Spleen (tissue), 11 donors: Measurements from ENCODE around the gene CARHSP1. TPM values are rescaled to one million over a fixed set of nuclear protein-coding genes. Genes with fewer than 3 reads are reported as not detected.

Experiments used
- DNase-seq: peaks from one replicate; pipeline ENCODE4 v3.0.0-alpha.2; 2020
- H3K27ac ChIP-seq, 8 donors: fragments of 200-600 bp; sonication (generic) in 7 of 8; 1 replicate in 4 of 8; 2 replicates in 4 of 8; pipeline versions ENCODE4 v1.5.0 to v1.8.0; 2016 to 2021; ENCODE audit warnings: inconsistent platforms in 4 of 8, mild to moderate bottlenecking in 4 of 8, moderate library complexity in 1 of 8
- H3K27me3 ChIP-seq, 7 donors: fragments of 200-600 bp; sonication (generic) in 6 of 7; replicated peaks in 1 of 7; 1 replicate in 4 of 7; 2 replicates in 3 of 7; pipeline versions ENCODE4 v1.5.0 to v1.8.0; 2016 to 2021; ENCODE audit warnings: inconsistent platforms in 3 of 7, mild to moderate bottlenecking in 1 of 7
- H3K36me3 ChIP-seq, 6 donors: fragments of 200-600 bp; sonication (generic) in 5 of 6; 1 replicate in 4 of 6; 2 replicates in 2 of 6; pipeline versions ENCODE4 v1.5.0 to v1.8.0; 2016 to 2021; ENCODE audit warnings: inconsistent platforms in 2 of 6
- H3K4me1 ChIP-seq, 6 donors: fragments of 200-600 bp; sonication (generic) in 5 of 6; 1 replicate in 3 of 6; 2 replicates in 3 of 6; pipeline versions ENCODE4 v1.5.0 to v1.8.0; 2016 to 2021; ENCODE audit warnings: inconsistent platforms in 3 of 6
- H3K4me3 ChIP-seq, 8 donors: fragments of 200-600 bp; sonication (generic) in 7 of 8; 1 replicate in 4 of 8; 2 replicates in 4 of 8; pipeline versions ENCODE4 v1.5.0 to v1.8.0; 2016 to 2021; ENCODE audit warnings: inconsistent platforms in 4 of 8, mild to moderate bottlenecking in 4 of 8, moderate library complexity in 2 of 8
- H3K9me3 ChIP-seq, 8 donors: fragments of 200-600 bp; sonication (generic) in 7 of 8; 1 replicate in 4 of 8; 2 replicates in 4 of 8; pipeline versions ENCODE4 v1.5.0 to v1.8.0; 2016 to 2021; ENCODE audit warnings: inconsistent platforms in 4 of 8
- CTCF ChIP-seq, 11 experiments: fragments of 200-600 bp in 7 of 11; fragments of 450-650 bp in 4 of 11; sonication (generic) in 4 of 11; IDR thresholded peaks in 8 of 11; conservative IDR thresholded peaks in 3 of 11; 1 replicate in 7 of 11; 2 replicates in 4 of 11; pipeline versions ENCODE4 v1.4.0 to v1.8.0; 2016 to 2021; ENCODE audit warnings: antibody characterized with exemption in 11 of 11, inconsistent platforms in 4 of 11, mild to moderate bottlenecking in 1 of 11
- POLR2A ChIP-seq, 3 donors: fragments of 450-650 bp; IDR thresholded peaks; one replicate each; pipeline ENCODE4 v1.5.1; 2017; ENCODE audit warnings: antibody characterized with exemption in 3 of 3, mild to moderate bottlenecking in 1 of 3
- POLR2AphosphoS5 ChIP-seq, 3 donors: sonication (generic); formaldehyde crosslinking; IDR thresholded peaks; one replicate each; pipeline ENCODE4 v1.5.1; 2017; ENCODE audit warnings: antibody characterized with exemption in 3 of 3
- WGBS, 5 donors: extraction: QIAGEN DNeasy Blood & Tissue Kit in 3 of 5; methylation state at CpG; one replicate each; pipeline versions ENCODE4 v1.1.5 to v1.1.7; 2013 to 2018; 5-methylcytosine and 5-hydroxymethylcytosine counted together
- intact Hi-C: fragments of 100-400 bp; cut with DNase I; formaldehyde crosslinking; loops from one replicate; pipeline ENCODE4 v1.15.0; 2023; ENCODE audit warnings: low total_unique reads
- polyA plus RNA-seq, 3 donors: library from polyadenylated mRNA; stranded (reverse); fragments of 200-250 nt; gene quantifications; one replicate each; pipeline ENCODE4 v1.2.1, GENCODE V29; 2013
- total RNA-seq, 7 donors: library from RNA; depleted of rRNA in 3 of 7; stranded (reverse); fragments of >200 nt in 3 of 7; fragmentation: NEBNext Ultra II Directional in 4 of 7; extraction: Animal tissue kit (Norgen Biotek cat#: 25700) in 4 of 7; gene quantifications; one replicate each; pipeline versions ENCODE4 v1.1.0 to v1.2.1, GENCODE V29; 2016 to 2021
- donor health status: healthy with polysubstance abuse.
- donor health status: DM: no; HTN: no; CAD: no; lungs with moderate emphysema.
- donor health status: DM: no; HTN: no; CAD: no.
- donor health status: Bipolar disorder and iron deficiency.
- donor health status: healthy.
- donor health status: DM: no; HTN: no; CAD: no.
- donor health status: DM: yes; HTN: yes; CAD: no.

CARHSP1 gene
- total and polyA plus RNA-seq, 10 donors = 42.6 to 98.0 (median 55.7) TPM

- H3K27me3 ChIP-seq = no peaks in the 10 kb centered on the region
- H3K4me1 ChIP-seq = peaks cover 5 to 39% (median 14%) of the 10 kb centered on the region in 6 donors
- peaks cover 10 to 96% (median 77%) of the 10 kb centered on the region in 6 donors for H3K36me3 ChIP-seq
- H3K27ac ChIP-seq = no peak overlapping the region
- H3K9me3 ChIP-seq = no peaks in the 10 kb centered on the region
- DNase-seq = peak; percentile 38
- intact Hi-C loops = loop anchor here (10.0 kb wide), 1 partner anchor 231 kb away; no protein-coding TSS in a partner anchor
- H3K4me3 ChIP-seq = no peak overlapping the region
- peak in 1 of 3 donors; percentile 4 for TF ChIP-seq POLR2AphosphoS5 (IDR thresholded peaks at IDR 0.05)
- no peak for TF ChIP-seq POLR2A (IDR thresholded peaks at IDR 0.05)
- 80 to 93% (median 85%) methylated on average over 9 of the region's 9 CpGs for WGBS, 5 donors
Observed at GRCh38 chr16:8893426-8893825, 24.6 kb upstream of the CARHSP1 start.

GRCh38 chr16:8892101-8892575 is 23.3 kb upstream of the CARHSP1 start:
- Histone ChIP-seq H3K4me3 (no peak overlapping the region), H3K27ac (peak overlapping the region in 5 of 8 donors; percentile 59 to 74 (median 63)), H3K36me3 (peaks cover 5 to 94% (median 64%) of the 10 kb centered on the region in 6 donors), H3K27me3 (no peaks in the 10 kb centered on the region), H3K9me3 (no peaks in the 10 kb centered on the region), H3K4me1 (peaks cover 5 to 39% (median 14%) of the 10 kb centered on the region in 6 donors)
- TF ChIP-seq POLR2AphosphoS5 (IDR thresholded peaks at IDR 0.05) (peak; percentile 56 to 76 (median 72)), CTCF (IDR thresholded peaks at IDR 0.05 in 8 of 11, conservative IDR thresholded peaks at IDR 0.05 in 3 of 11) (no peak), POLR2A (IDR thresholded peaks at IDR 0.05) (no peak)
- intact Hi-C loops = loop anchor here (10.0 kb wide), 1 partner anchor 233 kb away; no protein-coding TSS in a partner anchor
- peak; percentile 83 for DNase-seq
- 61 to 78% (median 71%) methylated on average over 16 of the region's 16 CpGs for WGBS, 5 donors

DNA sequence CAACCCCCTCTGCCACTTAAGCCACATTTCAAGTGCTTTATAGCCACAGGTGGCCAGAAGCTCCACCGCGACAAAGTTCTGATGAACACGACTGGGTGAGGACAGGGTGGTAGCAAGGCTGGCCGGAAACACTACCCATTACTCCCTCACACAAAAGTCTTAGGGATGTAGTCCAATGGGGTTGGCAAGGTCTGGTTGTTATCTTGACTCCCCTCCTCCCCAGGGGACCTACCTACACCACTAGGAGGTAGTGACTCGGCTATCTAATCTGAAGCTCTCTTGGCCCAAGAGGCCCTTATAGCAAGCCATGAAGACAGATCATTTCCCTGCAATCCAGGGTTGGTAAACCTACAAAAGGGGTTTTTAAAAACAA is 21.7 kb upstream of the CARHSP1 start:
- Histone ChIP-seq H3K36me3 (peaks cover 0 to 78% (median 48%) of the 10 kb centered on the region in 6 donors), H3K9me3 (no peaks in the 10 kb centered on the region), H3K4me1 (peaks cover 5 to 50% (median 21%) of the 10 kb centered on the region in 6 donors), H3K27ac (peak overlapping the region in 2 of 8 donors; percentile 62 to 70), H3K27me3 (peaks cover 0 to 7% (median 0%) of the 10 kb centered on the region in 7 donors), H3K4me3 (no peak overlapping the region)
- no peak for DNase-seq
- WGBS, 5 donors = 84 to 97% (median 90%) methylated on average over 4 to 5 of the region's 5 CpGs
- no peak for TF ChIP-seq CTCF (IDR thresholded peaks at IDR 0.05 in 8 of 11, conservative IDR thresholded peaks at IDR 0.05 in 3 of 11)
- TF ChIP-seq POLR2AphosphoS5 (IDR thresholded peaks at IDR 0.05) = no peak
- TF ChIP-seq POLR2A (IDR thresholded peaks at IDR 0.05) = no peak
- intact Hi-C loops = loop anchor here (10.0 kb wide), 1 partner anchor 234 kb away; no protein-coding TSS in a partner anchor

GRCh38 chr16:8889893-8890548 is 21.2 kb upstream of the CARHSP1 start:
- no peak overlapping the region for H3K4me3 ChIP-seq
- peaks cover 0 to 9% (median 0%) of the 10 kb centered on the region in 7 donors for H3K27me3 ChIP-seq
- WGBS, 5 donors = 88 to 93% (median 91%) methylated on average over 14 of the region's 14 CpGs
- intact Hi-C loops = loop anchor here (10.0 kb wide), 1 partner anchor 235 kb away; no protein-coding TSS in a partner anchor
- peak; percentile 44 for DNase-seq
- peaks cover 5 to 55% (median 23%) of the 10 kb centered on the region in 6 donors for H3K4me1 ChIP-seq
- no peak for TF ChIP-seq CTCF (IDR thresholded peaks at IDR 0.05 in 8 of 11, conservative IDR thresholded peaks at IDR 0.05 in 3 of 11)
- TF ChIP-seq POLR2AphosphoS5 (IDR thresholded peaks at IDR 0.05) = no peak
- H3K27ac ChIP-seq = no peak overlapping the region
- H3K9me3 ChIP-seq = no peaks in the 10 kb centered on the region
- peaks cover 0 to 73% (median 43%) of the 10 kb centered on the region in 6 donors for H3K36me3 ChIP-seq
